ENCODE results near the gene CCDC40. TPM values are rescaled to one million over a fixed set of nuclear protein-coding genes. Genes with fewer than 3 reads are reported as not detected.

Gene CCDC40
- total and polyA plus RNA-seq, 9 donors: 3.2 to 7.1 (median 4.4) TPM

DNA sequence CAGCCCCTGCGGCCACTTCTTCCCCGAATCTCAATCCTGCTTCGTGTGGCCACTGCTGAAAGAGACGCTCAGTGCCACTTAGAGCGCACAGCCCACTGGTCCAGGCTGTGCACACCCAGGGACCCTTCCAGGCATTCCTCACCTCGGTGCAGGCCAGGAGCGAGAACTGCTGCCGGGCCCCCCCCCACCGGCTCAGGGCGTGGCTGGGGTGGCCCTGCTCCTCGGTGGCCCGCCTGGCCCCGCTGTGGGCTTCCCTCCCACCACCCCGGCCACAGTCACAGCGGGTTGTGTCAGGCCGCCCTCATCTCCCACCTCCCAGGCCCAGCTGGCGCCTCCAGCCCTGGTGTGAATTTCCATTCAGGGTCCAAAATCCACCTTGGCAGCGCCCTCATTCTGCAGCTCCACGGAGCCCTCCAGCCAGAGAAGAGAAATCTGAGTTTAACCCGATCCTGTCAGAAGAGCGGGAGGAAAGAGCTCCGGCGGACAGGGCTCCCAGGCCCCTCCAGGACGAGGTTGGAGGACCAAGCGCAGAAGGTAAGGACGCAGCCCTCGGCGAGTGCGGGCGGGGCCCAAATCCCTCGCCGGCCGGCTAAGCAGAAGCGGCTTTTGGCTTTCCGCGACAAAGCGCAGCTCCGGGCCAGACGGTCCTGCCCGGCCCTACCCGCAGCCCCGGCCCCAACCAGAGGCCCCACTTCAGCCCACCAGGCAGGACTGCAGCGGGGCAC is 12.8 kb upstream of the CCDC40 start:
- Histone ChIP-seq H3K4me1 (ENCODE audit: control insufficient read depth, insufficient read depth, low read length) (peaks cover 71% of the 10 kb centered on the region), H3K4me3 (ENCODE audit: low read length) (peak overlapping the region; percentile 29)

DNA sequence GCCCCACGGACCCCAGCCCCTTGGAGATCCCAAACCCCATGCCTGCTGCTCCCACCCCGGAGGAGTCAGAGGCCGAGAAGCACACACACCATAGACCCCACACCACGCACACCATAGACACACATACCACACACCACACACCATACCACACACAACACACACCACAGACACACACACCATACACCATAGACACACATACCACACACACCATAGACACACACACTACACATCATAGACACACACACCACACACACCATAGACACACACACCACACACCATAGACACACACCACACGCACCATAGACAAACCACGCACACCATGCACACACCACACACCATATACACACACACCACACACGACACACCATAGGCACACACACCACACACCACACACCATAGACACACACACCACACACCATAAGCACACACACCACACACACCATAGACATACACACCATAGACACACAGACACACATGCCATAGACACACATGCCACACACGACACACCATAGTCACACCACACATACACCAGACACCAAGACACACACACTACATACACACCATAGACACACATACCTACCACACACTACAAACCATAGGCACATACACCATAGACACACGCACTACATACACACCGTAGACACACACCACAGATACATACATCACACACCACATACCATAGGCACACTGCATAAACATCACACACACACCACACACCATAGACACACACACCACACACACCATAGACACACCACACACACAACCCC is 12.1 kb upstream of the CCDC40 start:
- peaks cover 71% of the 10 kb centered on the region for H3K4me1 ChIP-seq (ENCODE audit: control insufficient read depth, insufficient read depth, low read length)
- H3K27me3 ChIP-seq (ENCODE audit: control insufficient read depth, insufficient read depth, low read length): no peaks in the 10 kb centered on the region
- H3K27ac ChIP-seq (ENCODE audit: low read length): peak overlapping the region; percentile 95
- peak overlapping the region; percentile 29 for H3K4me3 ChIP-seq (ENCODE audit: low read length)
- no peaks in the 10 kb centered on the region for H3K9me3 ChIP-seq (replicated peaks; ENCODE audit: control insufficient read depth, low read depth, low read length)
- DNase-seq: no peak
- 47% methylated on average over 9 of the region's 10 CpGs for WGBS (ENCODE audit: insufficient coverage)
- H3K36me3 ChIP-seq (ENCODE audit: control insufficient read depth, insufficient read depth, low read length): peaks cover 6% of the 10 kb centered on the region

More for the DNA sequence above, 12.8 kb upstream of the CCDC40 start:
- WGBS (ENCODE audit: insufficient coverage): 15% methylated on average over 38 of the region's 43 CpGs
- DNase-seq: peak; percentile 82
- H3K27ac ChIP-seq (ENCODE audit: low read length): peak overlapping the region; percentile 95
- no peaks in the 10 kb centered on the region for H3K27me3 ChIP-seq (ENCODE audit: control insufficient read depth, insufficient read depth, low read length)
- no peaks in the 10 kb centered on the region for H3K9me3 ChIP-seq (replicated peaks; ENCODE audit: control insufficient read depth, low read depth, low read length)
- H3K36me3 ChIP-seq (ENCODE audit: control insufficient read depth, insufficient read depth, low read length): peaks cover 6% of the 10 kb centered on the region

DNA sequence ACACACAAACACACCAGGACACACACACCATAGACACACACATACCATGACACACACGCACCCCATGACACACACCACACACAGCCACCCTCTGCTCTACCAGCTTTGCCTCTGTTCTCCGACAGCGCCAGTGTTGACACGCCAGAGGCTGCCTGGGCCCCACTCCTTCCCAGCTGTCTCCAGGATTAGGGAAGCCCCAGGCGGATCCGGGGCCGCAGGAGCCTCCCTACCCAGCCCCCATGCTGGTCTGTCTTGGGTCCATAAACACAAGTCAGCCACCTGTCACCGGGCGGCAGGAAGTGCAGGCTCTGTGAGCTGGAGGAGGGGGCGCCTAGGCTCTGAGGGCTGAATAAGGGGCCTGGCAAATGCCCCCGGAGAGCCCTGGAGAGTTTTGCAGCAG is 11.3 kb upstream of the CCDC40 start:
- H3K4me1 ChIP-seq (ENCODE audit: control insufficient read depth, insufficient read depth, low read length): peaks cover 75% of the 10 kb centered on the region
- H3K27ac ChIP-seq (ENCODE audit: low read length): peak overlapping the region; percentile 95
- no peak overlapping the region for H3K4me3 ChIP-seq (ENCODE audit: low read length)
- 40% methylated on average over 8 of the region's 11 CpGs for WGBS (ENCODE audit: insufficient coverage)
- H3K27me3 ChIP-seq (ENCODE audit: control insufficient read depth, insufficient read depth, low read length): no peaks in the 10 kb centered on the region
- peaks cover 9% of the 10 kb centered on the region for H3K36me3 ChIP-seq (ENCODE audit: control insufficient read depth, insufficient read depth, low read length)
- no peaks in the 10 kb centered on the region for H3K9me3 ChIP-seq (replicated peaks; ENCODE audit: control insufficient read depth, low read depth, low read length)
- DNase-seq: peak; percentile 89

DNA sequence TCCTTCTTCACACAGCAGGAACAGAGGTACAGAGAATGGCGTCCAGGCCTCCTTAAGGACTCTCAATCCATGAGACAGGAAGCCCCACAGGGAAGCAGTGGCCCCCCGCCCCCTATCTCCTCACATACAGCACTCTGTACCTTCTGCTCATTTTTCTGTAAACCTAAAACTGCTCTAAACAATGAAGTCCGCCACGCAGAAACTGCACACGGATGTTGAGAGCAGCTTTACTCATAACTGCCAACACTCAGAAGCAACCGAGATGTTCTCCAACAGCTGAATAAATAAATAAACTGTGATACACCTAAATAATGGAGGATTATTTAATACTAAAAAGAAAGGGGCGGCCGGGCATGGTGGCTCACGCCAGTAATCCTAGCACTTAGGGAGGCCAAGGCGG is 10.6 kb upstream of the CCDC40 start:
- H3K4me1 ChIP-seq (ENCODE audit: control insufficient read depth, insufficient read depth, low read length): peaks cover 81% of the 10 kb centered on the region
- no peak for DNase-seq
- 75% methylated on average over 1 of the region's 10 CpGs for WGBS (ENCODE audit: insufficient coverage)
- peaks cover 12% of the 10 kb centered on the region for H3K36me3 ChIP-seq (ENCODE audit: control insufficient read depth, insufficient read depth, low read length)
- H3K4me3 ChIP-seq (ENCODE audit: low read length): no peak overlapping the region
- no peaks in the 10 kb centered on the region for H3K9me3 ChIP-seq (replicated peaks; ENCODE audit: control insufficient read depth, low read depth, low read length)
- H3K27ac ChIP-seq (ENCODE audit: low read length): peak overlapping the region; percentile 95
- H3K27me3 ChIP-seq (ENCODE audit: control insufficient read depth, insufficient read depth, low read length): no peaks in the 10 kb centered on the region

DNA sequence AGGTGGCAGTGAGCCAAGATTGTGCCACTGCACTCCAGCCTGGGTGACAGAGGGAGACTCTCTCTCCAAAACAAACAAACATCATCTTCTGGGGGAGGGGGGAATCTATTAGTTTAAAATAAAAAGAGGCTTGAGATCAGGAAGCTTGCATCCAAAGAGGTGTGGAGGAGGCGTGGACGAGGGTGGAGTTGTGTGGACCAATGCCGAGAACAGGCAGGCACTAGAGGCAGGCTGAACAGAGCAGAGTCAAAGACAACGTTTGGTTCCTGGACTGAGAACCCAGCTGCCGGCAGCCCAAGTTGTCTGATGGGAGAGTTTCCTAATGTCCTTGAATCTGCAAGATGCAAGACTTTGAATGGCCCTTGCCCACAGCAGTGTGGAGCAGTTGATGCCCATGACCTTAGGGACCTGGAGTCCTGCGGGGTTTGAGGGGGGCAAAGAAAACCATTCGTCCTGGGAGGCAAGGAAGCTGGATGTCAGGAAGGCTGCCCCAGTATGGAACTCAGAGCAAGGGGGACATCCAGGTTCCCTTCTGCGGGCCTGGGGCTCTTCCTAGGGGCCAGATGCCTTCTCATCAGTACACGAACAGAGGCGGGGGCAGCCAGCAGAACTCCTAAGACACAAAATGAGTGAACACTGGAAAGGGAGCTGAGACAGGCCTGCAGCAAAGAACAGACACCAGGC is 9.9 kb upstream of the CCDC40 start:
- Histone ChIP-seq H3K27ac (ENCODE audit: low read length) (peak overlapping the region; percentile 95), H3K27me3 (ENCODE audit: control insufficient read depth, insufficient read depth, low read length) (no peaks in the 10 kb centered on the region), H3K4me3 (ENCODE audit: low read length) (no peak overlapping the region), H3K4me1 (ENCODE audit: control insufficient read depth, insufficient read depth, low read length) (peaks cover 88% of the 10 kb centered on the region), H3K9me3 (replicated peaks; ENCODE audit: control insufficient read depth, low read depth, low read length) (no peaks in the 10 kb centered on the region), H3K36me3 (ENCODE audit: control insufficient read depth, insufficient read depth, low read length) (peaks cover 12% of the 10 kb centered on the region)
- 67% methylated on average over 10 of the region's 10 CpGs for WGBS (ENCODE audit: insufficient coverage)
- DNase-seq: no peak

DNA sequence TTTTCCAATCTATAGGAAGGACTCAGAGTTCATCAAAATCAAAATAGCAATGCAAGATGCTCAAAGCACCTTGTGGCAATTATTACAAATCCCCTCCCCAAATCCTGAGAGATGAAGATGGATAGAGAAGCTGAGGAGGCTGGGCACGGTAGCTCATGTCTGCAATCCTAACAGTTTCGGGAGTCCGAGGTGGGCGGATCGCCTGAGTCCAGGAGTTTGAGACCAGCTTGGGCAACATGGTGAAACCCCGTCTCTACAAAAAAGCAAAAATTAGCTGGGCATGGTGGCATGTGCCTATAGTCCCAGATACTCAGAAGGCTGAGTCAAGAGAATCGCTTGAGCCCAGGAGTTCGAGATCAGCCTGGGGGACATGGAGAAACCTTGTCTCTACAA is 9.4 kb upstream of the CCDC40 start:
- Histone ChIP-seq H3K9me3 (replicated peaks; ENCODE audit: control insufficient read depth, low read depth, low read length) (no peaks in the 10 kb centered on the region), H3K4me3 (ENCODE audit: low read length) (no peak overlapping the region), H3K27me3 (ENCODE audit: control insufficient read depth, insufficient read depth, low read length) (no peaks in the 10 kb centered on the region), H3K36me3 (ENCODE audit: control insufficient read depth, insufficient read depth, low read length) (peaks cover 12% of the 10 kb centered on the region), H3K4me1 (ENCODE audit: control insufficient read depth, insufficient read depth, low read length) (peaks cover 90% of the 10 kb centered on the region), H3K27ac (ENCODE audit: low read length) (peak overlapping the region; percentile 1)
- 90% methylated on average over 7 of the region's 8 CpGs for WGBS (ENCODE audit: insufficient coverage)
- no peak for DNase-seq

DNA sequence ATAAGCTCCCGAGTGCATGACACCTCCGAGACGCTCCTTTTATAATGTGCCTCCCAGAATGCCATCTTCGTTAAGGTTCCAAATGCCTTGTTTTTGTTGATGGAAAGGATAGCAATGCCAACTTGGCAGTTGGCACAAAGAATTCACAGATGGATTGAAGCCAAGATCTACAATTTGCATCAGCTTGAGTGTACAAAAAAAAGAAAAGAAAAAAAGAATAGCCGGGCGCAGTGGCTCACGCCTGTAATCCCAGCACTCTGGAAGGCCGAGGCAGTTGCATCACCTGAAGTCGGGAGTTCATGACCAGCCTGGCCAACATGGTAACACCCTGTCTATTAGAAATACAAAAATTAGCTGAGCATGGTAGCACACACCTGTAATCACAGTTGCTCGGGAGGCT is 8.4 kb upstream of the CCDC40 start:
- WGBS (ENCODE audit: insufficient coverage): 90% methylated on average over 8 of the region's 10 CpGs
- Histone ChIP-seq H3K4me1 (ENCODE audit: control insufficient read depth, insufficient read depth, low read length) (peaks cover 94% of the 10 kb centered on the region), H3K36me3 (ENCODE audit: control insufficient read depth, insufficient read depth, low read length) (peaks cover 12% of the 10 kb centered on the region), H3K9me3 (replicated peaks; ENCODE audit: control insufficient read depth, low read depth, low read length) (no peaks in the 10 kb centered on the region), H3K27ac (ENCODE audit: low read length) (peak overlapping the region; percentile 17), H3K27me3 (ENCODE audit: control insufficient read depth, insufficient read depth, low read length) (no peaks in the 10 kb centered on the region), H3K4me3 (ENCODE audit: low read length) (no peak overlapping the region)
- no peak for DNase-seq

DNA sequence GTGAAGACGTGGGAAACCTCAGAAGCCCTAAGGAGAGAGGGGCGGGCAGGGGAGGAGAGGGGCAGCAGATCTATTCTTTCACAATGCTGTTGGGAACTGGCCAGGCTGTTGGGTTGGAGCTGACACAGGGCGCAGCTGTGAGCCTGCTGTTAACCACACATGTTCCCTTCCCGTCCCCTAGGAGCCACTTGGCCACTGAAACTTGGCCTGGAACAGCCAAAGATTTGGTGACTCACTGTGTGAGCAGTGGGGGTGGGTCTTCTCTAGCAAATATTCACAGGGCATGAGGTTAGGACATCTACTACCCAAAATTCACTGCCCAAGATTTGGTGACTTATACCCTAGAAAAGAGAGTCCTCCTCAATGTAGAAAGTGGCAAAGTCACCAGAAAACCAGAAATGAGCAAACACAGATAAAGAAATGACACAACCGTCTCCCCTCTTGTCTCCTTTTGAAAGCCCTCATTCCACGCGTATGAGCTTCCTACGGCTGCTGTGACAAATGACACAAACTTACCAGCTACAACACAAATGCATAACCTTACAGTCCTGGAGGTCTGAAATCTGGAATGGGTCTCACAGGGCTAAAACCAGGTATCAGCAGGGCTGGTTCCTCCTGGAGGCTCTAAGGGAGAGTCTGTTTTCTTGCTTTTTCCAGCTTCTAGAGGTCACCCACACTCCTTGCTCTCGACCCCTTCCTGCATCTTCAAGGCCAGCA is 7.0 kb upstream of the CCDC40 start:
- peaks cover 87% of the 10 kb centered on the region for H3K4me1 ChIP-seq (ENCODE audit: control insufficient read depth, insufficient read depth, low read length)
- H3K27ac ChIP-seq (ENCODE audit: low read length): peak overlapping the region; percentile 91
- WGBS (ENCODE audit: insufficient coverage): 61% methylated on average over 6 of the region's 9 CpGs
- H3K4me3 ChIP-seq (ENCODE audit: low read length): peak overlapping the region; percentile 15
- H3K36me3 ChIP-seq (ENCODE audit: control insufficient read depth, insufficient read depth, low read length): peaks cover 12% of the 10 kb centered on the region
- peak; percentile 97 for DNase-seq
- H3K9me3 ChIP-seq (replicated peaks; ENCODE audit: control insufficient read depth, low read depth, low read length): no peaks in the 10 kb centered on the region
- H3K27me3 ChIP-seq (ENCODE audit: control insufficient read depth, insufficient read depth, low read length): no peaks in the 10 kb centered on the region

DNA sequence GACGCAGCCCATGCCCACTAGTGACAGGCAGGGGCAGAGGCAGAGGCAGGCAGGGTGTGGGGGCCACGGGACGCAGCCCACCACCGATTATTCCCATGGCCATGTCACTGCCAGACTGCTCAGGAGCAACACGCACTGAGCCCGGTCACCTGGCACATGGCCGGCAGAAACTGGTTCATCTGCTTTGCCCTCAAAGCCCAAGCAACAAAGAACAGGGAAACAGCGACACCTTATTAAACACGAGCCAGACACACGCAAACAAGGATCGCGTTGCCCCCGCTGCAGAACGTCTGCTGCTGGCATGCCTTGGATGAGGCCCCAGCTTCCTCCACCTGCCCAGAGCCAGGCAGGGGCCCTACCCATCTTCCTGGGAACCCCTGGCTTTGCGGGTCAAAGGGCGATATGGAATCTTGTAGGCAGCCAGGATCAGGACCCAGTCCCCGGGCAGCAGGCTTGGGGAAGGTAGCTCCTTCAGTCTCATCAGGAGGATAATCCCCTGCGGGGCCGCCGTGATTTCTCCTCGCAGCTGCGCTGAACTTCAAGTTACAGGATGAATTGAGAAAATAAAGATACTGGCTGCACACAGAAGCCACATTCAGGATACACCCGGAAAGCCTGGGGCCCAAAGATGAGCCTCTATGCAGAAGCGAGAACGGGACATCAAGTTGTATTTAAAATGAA is 5.6 kb upstream of the CCDC40 start:
- H3K27ac ChIP-seq (ENCODE audit: low read length): peak overlapping the region; percentile 91
- DNase-seq: peak; percentile 65
- H3K4me3 ChIP-seq (ENCODE audit: low read length): no peak overlapping the region
- WGBS (ENCODE audit: insufficient coverage): 66% methylated on average over 25 of the region's 25 CpGs
- H3K4me1 ChIP-seq (ENCODE audit: control insufficient read depth, insufficient read depth, low read length): peaks cover 76% of the 10 kb centered on the region
- peaks cover 12% of the 10 kb centered on the region for H3K36me3 ChIP-seq (ENCODE audit: control insufficient read depth, insufficient read depth, low read length)
- H3K9me3 ChIP-seq (replicated peaks; ENCODE audit: control insufficient read depth, low read depth, low read length): no peaks in the 10 kb centered on the region
- no peaks in the 10 kb centered on the region for H3K27me3 ChIP-seq (ENCODE audit: control insufficient read depth, insufficient read depth, low read length)
